Measurements from ENCODE around the gene SMC1B. TPM values are rescaled to one million over a fixed set of nuclear protein-coding genes. Genes with fewer than 3 reads are reported as not detected.
"Not testable (repeated sequence)": the region's sequence is repeated elsewhere in the genome, so short reads cannot be mapped to it uniquely, and the experiment has no call there.

The SMC1B gene
- total RNA-seq, 1 experiment from 2014 or later: 0.20 TPM

DNA sequence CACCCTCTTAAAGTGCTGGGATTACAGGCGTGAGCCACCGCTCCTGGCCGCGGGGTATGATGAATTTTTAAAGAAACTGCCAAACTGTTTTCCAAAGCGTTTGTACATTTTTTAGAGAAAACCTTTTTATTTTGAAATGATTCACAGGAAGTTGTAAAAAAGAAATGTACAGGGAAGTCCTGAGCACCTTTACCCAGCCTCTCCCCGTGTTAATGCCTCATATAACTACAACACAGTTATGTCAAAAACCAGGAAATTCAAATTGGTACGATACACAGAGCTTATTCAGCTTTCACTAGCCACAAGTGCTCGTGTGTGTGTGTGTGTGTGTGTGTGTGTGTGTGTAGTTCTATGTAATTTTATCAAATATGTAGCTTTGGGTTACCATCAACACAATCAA lies 110.6 kb downstream of the SMC1B start:
- peak; percentile 63 for DNase-seq (ENCODE audit: low read depth)

DNA sequence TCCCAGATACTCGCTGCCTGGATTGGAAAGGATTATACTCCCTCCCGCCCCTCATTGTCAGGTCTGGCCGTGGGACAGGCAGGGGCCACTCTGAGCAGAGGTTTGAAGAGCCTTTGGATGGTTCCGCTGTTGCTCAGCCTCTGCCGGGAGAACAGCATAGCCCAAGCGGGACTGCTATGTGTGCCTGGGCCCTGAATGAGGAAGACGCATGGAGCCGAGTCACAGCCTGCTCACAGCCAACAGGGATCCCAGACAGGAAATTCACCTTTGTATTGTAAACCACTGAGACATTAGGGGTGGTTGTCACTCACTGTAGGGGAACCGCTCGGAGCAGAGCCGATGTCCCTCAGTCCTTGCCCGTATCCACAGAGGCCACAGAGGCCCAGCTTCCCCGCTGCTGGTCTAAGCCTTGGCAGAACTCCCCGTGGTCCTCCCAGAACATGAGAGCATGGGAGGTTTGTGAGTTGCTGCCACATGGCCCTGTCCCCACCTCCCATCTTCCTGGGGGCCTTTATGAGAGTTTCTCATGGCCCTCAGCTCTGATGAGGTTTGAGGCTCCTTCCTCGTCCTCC lies 114.4 kb downstream of the SMC1B start:
- DNase-seq (ENCODE audit: low read depth): no peak

DNA sequence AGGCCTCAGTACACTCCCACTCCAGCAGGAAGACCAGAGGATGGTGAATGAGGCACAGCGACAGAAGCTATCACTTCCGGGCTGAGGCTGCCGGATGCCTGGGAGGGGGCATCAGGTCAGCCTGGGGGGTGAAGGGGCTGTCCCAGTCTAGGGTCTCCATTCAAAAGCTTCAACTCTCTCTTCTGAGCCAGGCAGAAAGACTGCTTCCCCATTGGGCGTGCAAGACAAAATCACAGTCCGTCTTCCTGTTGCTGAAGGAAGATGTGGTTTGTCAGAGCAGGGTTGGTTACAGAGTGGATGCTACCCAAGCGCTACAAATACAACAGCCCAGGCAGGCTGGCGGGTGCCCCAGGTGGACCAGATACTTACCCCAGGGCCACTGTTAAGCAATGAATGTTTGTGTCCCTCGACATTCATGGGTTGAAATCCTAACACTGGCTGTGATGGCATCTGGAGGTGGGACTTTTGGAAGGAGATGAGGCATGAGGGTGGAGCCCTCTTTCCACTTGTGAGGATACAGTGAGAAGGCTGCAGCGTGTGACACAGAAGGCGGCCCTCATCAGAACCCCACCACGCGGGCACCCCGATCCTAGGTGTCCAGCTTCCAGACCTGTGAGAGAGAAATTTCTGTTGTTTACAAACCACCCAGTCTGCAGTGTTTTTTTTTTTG lies 116.6 kb downstream of the SMC1B start:
- no peak for DNase-seq (ENCODE audit: low read depth)

DNA sequence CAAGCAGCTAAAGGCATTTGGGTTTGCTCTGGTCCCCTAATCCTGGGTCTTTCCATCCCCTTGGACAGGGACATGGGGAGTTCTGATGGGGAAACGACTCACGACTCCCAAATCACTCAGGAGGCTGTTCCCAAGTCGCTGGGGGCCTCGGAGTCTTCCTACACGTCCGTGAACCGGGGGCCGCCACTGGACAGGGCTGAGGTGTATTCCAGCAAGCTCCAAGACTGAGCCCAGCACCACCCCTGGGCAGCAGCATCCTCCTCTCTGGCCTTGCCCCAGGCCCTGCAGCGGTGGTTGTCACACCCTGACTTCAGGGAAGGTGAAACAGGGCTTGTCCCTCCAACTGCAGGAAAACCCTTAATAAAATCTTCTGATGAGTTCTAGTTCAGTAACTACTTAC lies 117.9 kb downstream of the SMC1B start:
- DNase-seq (ENCODE audit: low read depth): no peak

DNA sequence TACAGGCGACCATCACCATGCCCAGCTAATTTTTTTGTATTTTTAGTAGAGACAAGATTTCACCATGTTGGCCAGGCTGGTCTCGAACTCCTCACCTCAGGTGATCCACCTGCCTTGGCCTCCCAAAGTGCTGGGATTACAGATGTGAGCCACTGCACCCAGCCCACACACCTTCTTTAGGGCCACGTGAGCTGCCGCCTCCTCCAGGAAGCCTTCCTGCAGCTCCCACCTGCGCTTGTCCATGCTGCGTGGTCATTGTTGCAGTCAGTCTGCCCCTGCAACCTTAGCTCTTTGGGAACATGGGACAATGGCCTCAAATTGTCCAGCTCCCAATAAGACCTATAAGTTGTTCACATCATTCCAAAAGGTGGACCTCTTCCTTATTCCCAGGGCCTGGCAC lies 118.4 kb downstream of the SMC1B start:
- not testable (repeated sequence) for DNase-seq (ENCODE audit: low read depth)

Other genes starting within 250 kb of the SMC1B start
- 51.7 and 63.5 TPM in 2 replicates for gene NUP50, start 249.7 kb downstream of the SMC1B start, total RNA-seq (2014; rRNA removed; shearing (Covaris generic))
- gene KIAA0930, start 172.7 kb downstream of the SMC1B start, total RNA-seq (2014; rRNA removed; shearing (Covaris generic)): 19.1 and 27.5 TPM in 2 replicates
- not detected in 2 replicates for gene UPK3A, start 128.7 kb downstream of the SMC1B start, total RNA-seq (2014; rRNA removed; shearing (Covaris generic))
- 4.1 and 9.8 TPM in 2 replicates for gene FAM118A, start 103.7 kb downstream of the SMC1B start, total RNA-seq (2014; rRNA removed; shearing (Covaris generic))
- 6.4 and 9.5 TPM in 2 replicates for gene RIBC2, start 94 bp upstream of the SMC1B start, total RNA-seq (2014; rRNA removed; shearing (Covaris generic))
- gene FBLN1, start 89.3 kb upstream of the SMC1B start, total RNA-seq (2014; rRNA removed; shearing (Covaris generic)): 23.9 and 34.9 TPM in 2 replicates